ENCODE data around the gene SRBD1.

DNA sequence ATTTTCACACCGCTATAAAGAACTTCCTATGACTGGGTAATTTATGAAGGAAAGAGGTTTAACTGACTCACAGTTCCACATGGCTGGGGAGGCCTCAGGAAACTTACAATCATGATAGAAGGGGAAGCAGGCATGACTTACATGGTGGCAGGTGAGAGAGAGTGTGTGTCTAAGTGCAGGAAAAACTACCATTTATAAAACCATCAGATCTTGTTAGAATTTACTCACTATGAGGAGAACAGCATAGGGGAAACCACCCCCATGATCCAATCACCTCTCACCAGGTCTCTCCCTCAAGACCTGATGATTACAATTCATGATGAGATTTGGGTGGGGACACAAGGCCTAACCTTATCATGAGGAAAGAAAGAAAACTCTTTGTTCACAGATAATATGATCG, 174.6 kb downstream of the SRBD1 start:
- TF ChIP-seq SREBF2 (IDR thresholded peaks at IDR 0.05) (no peak), EP300 (IDR thresholded peaks at IDR 0.05) (no peak), RCOR1 (IDR thresholded peaks at IDR 0.05; ENCODE audit: low read depth, low read length) (no peak), POLR2A (IDR thresholded peaks at IDR 0.05; ENCODE audit: low read length) (no peak), CBX2 (IDR thresholded peaks at IDR 0.05; ENCODE audit: borderline replicate concordance, low read depth) (no peak), CEBPB (IDR thresholded peaks at IDR 0.05) (no peak)
- TF ChIP-seq, protein P1, sequence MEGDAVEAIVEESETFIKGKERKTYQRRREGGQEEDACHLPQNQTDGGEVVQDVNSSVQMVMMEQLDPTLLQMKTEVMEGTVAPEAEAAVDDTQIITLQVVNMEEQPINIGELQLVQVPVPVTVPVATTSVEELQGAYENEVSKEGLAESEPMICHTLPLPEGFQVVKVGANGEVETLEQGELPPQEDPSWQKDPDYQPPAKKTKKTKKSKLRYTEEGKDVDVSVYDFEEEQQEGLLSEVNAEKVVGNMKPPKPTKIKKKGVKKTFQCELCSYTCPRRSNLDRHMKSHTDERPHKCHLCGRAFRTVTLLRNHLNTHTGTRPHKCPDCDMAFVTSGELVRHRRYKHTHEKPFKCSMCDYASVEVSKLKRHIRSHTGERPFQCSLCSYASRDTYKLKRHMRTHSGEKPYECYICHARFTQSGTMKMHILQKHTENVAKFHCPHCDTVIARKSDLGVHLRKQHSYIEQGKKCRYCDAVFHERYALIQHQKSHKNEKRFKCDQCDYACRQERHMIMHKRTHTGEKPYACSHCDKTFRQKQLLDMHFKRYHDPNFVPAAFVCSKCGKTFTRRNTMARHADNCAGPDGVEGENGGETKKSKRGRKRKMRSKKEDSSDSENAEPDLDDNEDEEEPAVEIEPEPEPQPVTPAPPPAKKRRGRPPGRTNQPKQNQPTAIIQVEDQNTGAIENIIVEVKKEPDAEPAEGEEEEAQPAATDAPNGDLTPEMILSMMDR (IDR thresholded peaks at IDR 0.05) = no peak
